ENCODE results near the gene ROS1. TPM values are rescaled to one million over a fixed set of nuclear protein-coding genes. Genes with fewer than 3 reads are reported as not detected.

ROS1 gene
- total RNA-seq, 1 experiment from 2014 or later = not detected

- no peaks in the 10 kb centered on the region for H3K9me3 ChIP-seq (replicated peaks)
- no peaks in the 10 kb centered on the region for H3K36me3 ChIP-seq
- H3K4me1 ChIP-seq (replicated peaks) = no peaks in the 10 kb centered on the region
- no peak overlapping the region for H3K27ac ChIP-seq
- DNase-seq (ENCODE audit: low read depth in 1 of 2, low spot score in 2 of 2) = no peak
- no peaks in the 10 kb centered on the region for H3K27me3 ChIP-seq (replicated peaks)
- H3K4me3 ChIP-seq = no peak overlapping the region
Observed at GRCh38 chr6:117344444-117345291, 81.1 kb downstream of the ROS1 start.

DNA sequence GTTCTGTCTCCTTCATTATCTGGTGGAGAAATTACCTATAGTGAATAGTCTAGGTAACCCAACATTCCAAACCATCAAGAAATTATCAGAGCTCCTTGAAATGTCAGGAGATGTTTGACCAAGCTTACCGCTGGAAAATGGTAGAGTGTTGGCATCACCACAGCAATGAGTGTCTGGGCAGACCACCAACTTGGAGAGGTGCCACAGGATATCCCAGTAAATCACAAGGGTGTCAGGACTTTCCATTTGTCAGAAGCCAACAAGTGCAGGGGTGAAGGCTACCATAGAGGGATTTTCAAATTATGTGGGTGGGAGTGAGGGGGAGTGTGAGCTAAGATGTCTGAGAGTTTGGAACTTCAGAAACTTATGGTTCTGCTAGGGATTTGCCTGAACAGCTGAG is 87.2 kb downstream of the ROS1 start:
- no peak for DNase-seq (ENCODE audit: low read depth in 1 of 2, low spot score in 2 of 2)
- no peaks in the 10 kb centered on the region for H3K36me3 ChIP-seq
- no peak overlapping the region for H3K4me3 ChIP-seq
- H3K9me3 ChIP-seq (replicated peaks) = no peaks in the 10 kb centered on the region
- no peak overlapping the region for H3K27ac ChIP-seq
- H3K27me3 ChIP-seq (replicated peaks) = no peaks in the 10 kb centered on the region
- no peaks in the 10 kb centered on the region for H3K4me1 ChIP-seq (replicated peaks)

DNA sequence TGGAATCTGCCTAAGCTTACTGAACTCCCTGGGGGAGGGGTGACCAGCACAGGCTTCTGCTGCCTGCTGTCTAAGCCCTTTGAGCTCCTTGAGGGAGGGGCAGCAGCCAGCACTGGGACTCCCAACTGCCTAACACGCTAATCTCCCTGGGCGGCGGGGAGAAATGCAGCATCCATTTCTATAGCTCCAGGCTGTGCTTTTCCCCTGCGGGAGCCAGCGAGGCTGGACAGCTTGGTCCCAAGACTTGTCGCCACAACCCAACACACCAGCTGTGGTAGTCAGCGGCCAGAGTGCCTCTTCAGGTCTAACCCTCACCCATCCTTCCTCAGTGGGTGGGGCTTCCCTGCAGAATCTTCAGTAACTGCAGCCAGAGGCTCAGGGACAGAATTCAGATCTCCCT is 95.8 kb downstream of the ROS1 start:
- DNase-seq (ENCODE audit: low read depth in 1 of 2, low spot score in 2 of 2) = peak in 1 of 2 experiments; percentile 41
- Histone ChIP-seq H3K36me3 (no peaks in the 10 kb centered on the region), H3K4me3 (no peak overlapping the region), H3K27ac (no peak overlapping the region), H3K9me3 (replicated peaks) (no peaks in the 10 kb centered on the region), H3K27me3 (replicated peaks) (no peaks in the 10 kb centered on the region), H3K4me1 (replicated peaks) (no peaks in the 10 kb centered on the region)

GRCh38 chr6:117328500-117328899 is 97.2 kb downstream of the ROS1 start:
- no peaks in the 10 kb centered on the region for H3K4me1 ChIP-seq (replicated peaks)
- DNase-seq (ENCODE audit: low read depth in 1 of 2, low spot score in 2 of 2) = no peak
- no peak overlapping the region for H3K4me3 ChIP-seq
- no peaks in the 10 kb centered on the region for H3K27me3 ChIP-seq (replicated peaks)
- H3K36me3 ChIP-seq = no peaks in the 10 kb centered on the region
- H3K27ac ChIP-seq = no peak overlapping the region
- H3K9me3 ChIP-seq (replicated peaks) = no peaks in the 10 kb centered on the region

GRCh38 chr6:117328005-117328389 is 97.7 kb downstream of the ROS1 start:
- H3K4me3 ChIP-seq = no peak overlapping the region
- H3K36me3 ChIP-seq = no peaks in the 10 kb centered on the region
- no peak for DNase-seq (ENCODE audit: low read depth in 1 of 2, low spot score in 2 of 2)
- no peaks in the 10 kb centered on the region for H3K9me3 ChIP-seq (replicated peaks)
- no peak overlapping the region for H3K27ac ChIP-seq
- H3K4me1 ChIP-seq (replicated peaks) = no peaks in the 10 kb centered on the region
- H3K27me3 ChIP-seq (replicated peaks) = no peaks in the 10 kb centered on the region

- no peak for DNase-seq (ENCODE audit: low read depth in 1 of 2, low spot score in 2 of 2)
- Histone ChIP-seq H3K27ac (no peak overlapping the region), H3K4me1 (replicated peaks) (no peaks in the 10 kb centered on the region)
Observed at GRCh38 chr6:117327149-117328004, 98.4 kb downstream of the ROS1 start.

DNA sequence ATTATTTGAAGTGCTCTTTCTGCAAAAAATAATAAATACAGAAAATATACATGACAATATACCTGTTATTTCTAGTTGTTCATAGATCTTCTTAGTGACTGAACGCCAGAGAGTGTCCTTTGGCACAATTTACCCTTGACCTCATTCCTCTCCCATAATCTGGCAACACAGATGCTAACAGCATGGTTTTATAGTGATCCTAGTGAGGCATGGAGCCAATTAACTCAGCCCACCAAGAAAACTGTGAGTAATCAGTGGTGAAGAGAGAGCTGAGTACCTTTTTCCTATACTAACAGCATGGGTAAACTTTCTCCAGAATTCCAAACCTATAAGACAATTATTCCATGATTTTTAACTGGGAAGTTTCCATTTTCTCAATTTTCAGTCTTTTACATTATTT is 99.3 kb downstream of the ROS1 start:
- no peaks in the 10 kb centered on the region for H3K4me1 ChIP-seq (replicated peaks)
- no peak overlapping the region for H3K27ac ChIP-seq
- H3K4me3 ChIP-seq = no peak overlapping the region
- DNase-seq (ENCODE audit: low read depth in 1 of 2, low spot score in 2 of 2) = no peak
- H3K36me3 ChIP-seq = no peaks in the 10 kb centered on the region
- H3K27me3 ChIP-seq (replicated peaks) = no peaks in the 10 kb centered on the region
- no peaks in the 10 kb centered on the region for H3K9me3 ChIP-seq (replicated peaks)

More at GRCh38 chr6:117327149-117328004, 98.4 kb downstream of the ROS1 start:
- Histone ChIP-seq H3K36me3 (no peaks in the 10 kb centered on the region), H3K27me3 (replicated peaks) (no peaks in the 10 kb centered on the region), H3K9me3 (replicated peaks) (no peaks in the 10 kb centered on the region), H3K4me3 (no peak overlapping the region)

DNA sequence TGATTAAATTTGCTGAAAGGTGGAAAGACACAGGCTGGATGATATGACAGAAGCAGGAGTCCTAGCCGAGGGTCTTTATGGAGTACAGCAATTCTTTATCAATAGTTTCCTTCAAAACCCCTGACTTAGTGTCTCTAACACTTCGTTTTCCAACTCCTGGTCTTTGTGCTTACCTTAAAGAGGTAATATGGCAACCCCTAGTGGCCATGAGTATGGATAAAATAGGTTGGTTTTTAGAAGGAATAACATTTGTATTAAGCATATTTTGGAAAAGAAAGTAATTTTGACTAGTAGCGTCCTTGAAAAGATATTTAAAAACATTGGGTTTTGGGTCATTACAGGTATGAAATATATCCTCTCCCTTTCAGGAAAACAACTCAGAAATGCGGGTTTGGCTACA is 108.5 kb downstream of the ROS1 start:
- Histone ChIP-seq H3K27me3 (replicated peaks) (0 out of 2 replicates have a peak, but pooled peaks cover 4% of the 10 kb centered on the region), H3K27ac (no peak overlapping the region), H3K9me3 (replicated peaks) (no peaks in the 10 kb centered on the region), H3K4me1 (replicated peaks) (no peaks in the 10 kb centered on the region), H3K36me3 (no peaks in the 10 kb centered on the region), H3K4me3 (no peak overlapping the region)
- DNase-seq (ENCODE audit: low read depth in 1 of 2, low spot score in 2 of 2) = peak in 1 of 2 experiments; percentile 45

GRCh38 chr6:117311726-117312125 is 114.0 kb downstream of the ROS1 start:
- no peak for DNase-seq (ENCODE audit: low read depth in 1 of 2, low spot score in 2 of 2)
- no peaks in the 10 kb centered on the region for H3K36me3 ChIP-seq
- no peak overlapping the region for H3K27ac ChIP-seq

DNA sequence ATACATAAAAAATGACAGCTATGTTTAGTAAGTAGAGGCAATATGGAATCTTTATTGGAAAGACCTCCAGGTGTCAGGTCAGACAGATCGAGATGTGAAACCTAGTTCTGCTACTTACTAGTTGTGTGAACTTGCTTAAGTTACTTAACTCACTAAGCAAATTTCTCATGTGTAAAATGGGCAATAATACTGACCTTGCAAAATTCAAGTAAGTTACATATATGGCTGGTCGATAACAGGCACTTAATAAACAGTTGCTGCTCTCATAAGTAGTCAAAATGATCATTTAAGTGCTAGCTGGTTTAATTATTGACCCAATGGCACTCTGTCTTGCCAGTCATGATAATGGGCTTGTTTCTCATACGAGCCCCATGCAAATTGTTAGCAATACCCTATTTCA is 114.4 kb downstream of the ROS1 start:
- no peaks in the 10 kb centered on the region for H3K9me3 ChIP-seq (replicated peaks)
- H3K36me3 ChIP-seq = no peaks in the 10 kb centered on the region
- no peak overlapping the region for H3K27ac ChIP-seq
- DNase-seq (ENCODE audit: low read depth in 1 of 2, low spot score in 2 of 2) = no peak
- no peak overlapping the region for H3K4me3 ChIP-seq
- no peaks in the 10 kb centered on the region for H3K27me3 ChIP-seq (replicated peaks)
- no peaks in the 10 kb centered on the region for H3K4me1 ChIP-seq (replicated peaks)

More at GRCh38 chr6:117311726-117312125, 114.0 kb downstream of the ROS1 start:
- Histone ChIP-seq H3K4me1 (replicated peaks) (no peaks in the 10 kb centered on the region), H3K9me3 (replicated peaks) (no peaks in the 10 kb centered on the region), H3K4me3 (no peak overlapping the region), H3K27me3 (replicated peaks) (no peaks in the 10 kb centered on the region)

DNA sequence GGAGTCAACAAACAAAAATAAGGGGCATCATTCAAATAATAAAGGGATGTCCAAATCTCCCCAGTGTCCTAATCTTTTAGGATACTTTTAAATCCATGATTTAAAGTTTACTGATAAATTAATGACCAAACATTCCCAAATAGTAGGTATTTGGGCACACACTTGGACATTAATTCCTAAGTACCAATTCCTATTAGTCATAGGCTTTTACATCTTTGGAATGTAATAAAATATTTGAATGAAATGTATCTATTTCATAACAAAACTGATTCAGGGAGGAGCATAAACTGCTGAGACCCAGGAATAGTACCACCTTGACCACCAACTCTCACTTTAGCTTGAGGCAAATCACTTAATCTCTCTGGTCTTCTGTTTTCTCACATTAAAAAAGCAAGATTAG is 116.1 kb downstream of the ROS1 start:
- no peak overlapping the region for H3K27ac ChIP-seq
- H3K36me3 ChIP-seq = no peaks in the 10 kb centered on the region
- H3K4me1 ChIP-seq (replicated peaks) = no peaks in the 10 kb centered on the region
- no peaks in the 10 kb centered on the region for H3K9me3 ChIP-seq (replicated peaks)
- DNase-seq (ENCODE audit: low read depth in 1 of 2, low spot score in 2 of 2) = no peak
- no peaks in the 10 kb centered on the region for H3K27me3 ChIP-seq (replicated peaks)
- H3K4me3 ChIP-seq = no peak overlapping the region

- no peak for DNase-seq (ENCODE audit: low read depth in 1 of 2, low spot score in 2 of 2)
- Histone ChIP-seq H3K36me3 (no peaks in the 10 kb centered on the region), H3K4me3 (no peak overlapping the region), H3K9me3 (replicated peaks) (no peaks in the 10 kb centered on the region), H3K4me1 (replicated peaks) (no peaks in the 10 kb centered on the region), H3K27ac (no peak overlapping the region), H3K27me3 (replicated peaks) (no peaks in the 10 kb centered on the region)
Observed at GRCh38 chr6:117309069-117309468, 116.7 kb downstream of the ROS1 start.

- no peak for DNase-seq (ENCODE audit: low read depth in 1 of 2, low spot score in 2 of 2)
- H3K36me3 ChIP-seq = no peaks in the 10 kb centered on the region
Observed at GRCh38 chr6:117307655-117308054, 118.1 kb downstream of the ROS1 start.

DNA sequence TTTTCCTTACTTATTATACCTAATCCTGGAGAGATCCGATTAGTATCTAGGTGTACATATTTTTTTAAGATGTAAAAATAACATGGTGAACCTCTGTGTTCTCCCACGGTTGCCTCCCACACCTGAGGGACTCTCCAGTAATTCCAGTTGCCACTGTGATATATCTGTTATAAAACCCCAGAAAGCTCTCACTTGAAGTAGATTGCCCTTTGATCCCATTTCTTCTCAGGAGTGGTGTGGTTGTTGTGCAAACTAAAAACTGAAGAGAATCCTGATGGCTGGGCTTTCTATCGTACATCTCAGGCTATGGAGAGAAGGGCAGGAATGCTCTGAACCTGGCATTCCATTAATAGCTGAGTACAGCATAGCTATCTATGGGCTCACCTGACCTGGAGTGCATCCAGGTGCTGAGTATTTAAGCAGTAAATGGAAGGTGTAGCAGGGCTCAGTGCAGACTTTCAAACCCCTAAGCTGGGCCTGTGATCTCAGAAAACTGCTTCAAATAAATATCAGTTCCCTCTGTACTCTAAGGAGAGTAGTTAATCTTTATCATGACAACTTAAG is 119.4 kb downstream of the ROS1 start:
- DNase-seq (ENCODE audit: low read depth in 1 of 2, low spot score in 2 of 2) = no peak
- H3K27ac ChIP-seq = no peak overlapping the region
- H3K4me1 ChIP-seq (replicated peaks) = no peaks in the 10 kb centered on the region
- H3K27me3 ChIP-seq (replicated peaks) = no peaks in the 10 kb centered on the region
- no peak overlapping the region for H3K4me3 ChIP-seq
- no peaks in the 10 kb centered on the region for H3K36me3 ChIP-seq
- no peaks in the 10 kb centered on the region for H3K9me3 ChIP-seq (replicated peaks)

More at GRCh38 chr6:117307655-117308054, 118.1 kb downstream of the ROS1 start:
- H3K27ac ChIP-seq = no peak overlapping the region
- H3K9me3 ChIP-seq (replicated peaks) = no peaks in the 10 kb centered on the region
- H3K27me3 ChIP-seq (replicated peaks) = no peaks in the 10 kb centered on the region
- H3K4me3 ChIP-seq = no peak overlapping the region
- H3K4me1 ChIP-seq (replicated peaks) = no peaks in the 10 kb centered on the region
